ENCODE results near the gene TOB2. TPM values are rescaled to one million over a fixed set of nuclear protein-coding genes. Genes with fewer than 3 reads are reported as not detected.

The TOB2 gene
- total and polyA plus RNA-seq, 9 of the 15 experiments (the other 6 are each of a cell fraction or from before 2014, with no cell fraction given) = 3.3 to 20.5 (median 7.3) TPM

GRCh38 chr22:41397143-41397811, 49.3 kb downstream of the TOB2 start:
- DNase-seq (ENCODE audit: extremely low read depth in 1 of 4, low spot score in 3 of 4) (no peak), FAIRE-seq (no peak), ATAC-seq (no peak)
- in situ Hi-C loops (cut with MboI) (no loop called here), intact Hi-C loops (cut with micrococcal nuclease) (no loop called here)
- H3K36me3 ChIP-seq (ENCODE audit: control insufficient read depth, insufficient read depth, low read length) = no peaks in the 10 kb centered on the region
- BruUV-seq (replicated peaks) = no TSS peak
- 56% methylated on average over 14 of the region's 19 CpGs for WGBS (ENCODE audit: insufficient coverage, low coverage, missing lambda C conversion rate)
- peaks cover 0 to 4% of the 10 kb centered on the region in 2 experiments; a peak in 2 of 5 replicates for H3K4me1 ChIP-seq (replicated peaks in 1 of 2; ENCODE audit: control insufficient read depth in 2 of 2, insufficient read depth in 2 of 2, low read length in 2 of 2)
- no peak overlapping the region for H3K27ac ChIP-seq (ENCODE audit: extremely low read depth, low read depth, low read length)
- ChIA-PET POLR2A (interaction anchor here (0.6 to 1.5 kb wide), 3 partner anchors 12 to 131 kb away, joined by 3 to 6 read pairs (median 4); no protein-coding TSS in a partner anchor), CTCF (ENCODE audit: low intra/inter-chr PET ratio) (no interaction called here)
- no peaks in the 10 kb centered on the region for H3K9me1 ChIP-seq (ENCODE audit: control insufficient read depth, insufficient read depth, low read length)
- H3K79me2 ChIP-seq (ENCODE audit: control insufficient read depth, insufficient read depth, low read length) = no peaks in the 10 kb centered on the region
- no peak overlapping the region for H2AFZ ChIP-seq (ENCODE audit: low read depth, low read length)
- no peak overlapping the region for H3K4me3 ChIP-seq
- no peak overlapping the region for H3K4me2 ChIP-seq (ENCODE audit: insufficient read depth, low read length)
- H3K9ac ChIP-seq (ENCODE audit: insufficient read depth in 1 of 2, low read depth in 2 of 2, low read length in 2 of 2) = peak overlapping the region in 1 of 2 experiments; percentile 3; a peak in 1 of 4 replicates
- no peak for TF ChIP-seq KDM5B (IDR thresholded peaks at IDR 0.05; ENCODE audit: insufficient replicate concordance, low read depth, low read length)
- TF ChIP-seq RBM17 (IDR thresholded peaks at IDR 0.05; ENCODE audit: borderline replicate concordance, low read depth, low read length) = no peak
- TF ChIP-seq ZNF124 (CRISPR knock-in tag; IDR thresholded peaks at IDR 0.05) = no peak
- no peak for TF ChIP-seq FOS (IDR thresholded peaks at IDR 0.05; ENCODE audit: extremely low read depth, insufficient read length)
- no peak for TF ChIP-seq SMC3 (conservative IDR thresholded peaks at IDR 0.05; ENCODE audit: insufficient read depth, low read depth, low read length)
- no peak for TF ChIP-seq E2F8 (IDR thresholded peaks at IDR 0.05; ENCODE audit: low read depth, partially characterized antibody)
- TF ChIP-seq YBX1 (IDR thresholded peaks at IDR 0.05) = no peak
- TF ChIP-seq MCM5 (IDR thresholded peaks at IDR 0.05; ENCODE audit: low read depth) = no peak
- H4K20me1 ChIP-seq (replicated peaks; ENCODE audit: control insufficient read depth, insufficient read depth, low read length) = no peaks in the 10 kb centered on the region
- H3K27me3 ChIP-seq (ENCODE audit: control insufficient read depth in 2 of 2, insufficient read depth in 2 of 2, low read length in 2 of 2) = no peaks in the 10 kb centered on the region
- H3K9me3 ChIP-seq (replicated peaks; ENCODE audit: control insufficient read depth, insufficient read depth, low read depth, low read length) = no peaks in the 10 kb centered on the region

Data from K562 (cell line).